GM21515 (cell line): Measurements from ENCODE around the gene TBC1D1.

Experiments used
- ATAC-seq: cut with Tn5 transposase; IDR thresholded peaks from one replicate; pipeline ENCODE4 v1.9.1; 2021; ENCODE audit not compliant: unreplicated experiment

Gene TBC1D1

GRCh38 chr4:38095691-38096090 is 204.8 kb downstream of the TBC1D1 start:
- ATAC-seq: no peak

GRCh38 chr4:38097818-38098217 is 206.9 kb downstream of the TBC1D1 start:
- no peak for ATAC-seq

GRCh38 chr4:38099020-38099600 is 208.2 kb downstream of the TBC1D1 start:
- ATAC-seq: no peak

GRCh38 chr4:38099908-38100407 is 209.1 kb downstream of the TBC1D1 start:
- no peak for ATAC-seq

- ATAC-seq: no peak
These were observed 209.8 kb downstream of the TBC1D1 start for GRCh38 chr4:38100474-38101255.

- no peak for ATAC-seq
These were observed 210.7 kb downstream of the TBC1D1 start for GRCh38 chr4:38101563-38101962.

GRCh38 chr4:38102957-38103588 is 212.2 kb downstream of the TBC1D1 start:
- no peak for ATAC-seq

GRCh38 chr4:38105475-38106220 is 214.8 kb downstream of the TBC1D1 start:
- peak; percentile 89 for ATAC-seq

GRCh38 chr4:38106311-38106710 is 215.4 kb downstream of the TBC1D1 start:
- ATAC-seq: no peak

- no peak for ATAC-seq
These were observed 216.1 kb downstream of the TBC1D1 start for GRCh38 chr4:38106886-38107514.

GRCh38 chr4:38107818-38108217 is 216.9 kb downstream of the TBC1D1 start:
- ATAC-seq: no peak

- ATAC-seq: no peak
These were observed 218.5 kb downstream of the TBC1D1 start for GRCh38 chr4:38109370-38109769.

- ATAC-seq: no peak
These were observed 219.0 kb downstream of the TBC1D1 start for GRCh38 chr4:38109896-38110295.

GRCh38 chr4:38111024-38111423 is 220.1 kb downstream of the TBC1D1 start:
- no peak for ATAC-seq

- no peak for ATAC-seq
These were observed 220.8 kb downstream of the TBC1D1 start for GRCh38 chr4:38111717-38112116.

- ATAC-seq: no peak
These were observed 222.2 kb downstream of the TBC1D1 start for GRCh38 chr4:38113132-38113531.

GRCh38 chr4:38113551-38113950 is 222.7 kb downstream of the TBC1D1 start:
- no peak for ATAC-seq

- no peak for ATAC-seq
These were observed 223.7 kb downstream of the TBC1D1 start for GRCh38 chr4:38114386-38115150.

- ATAC-seq: no peak
These were observed 224.7 kb downstream of the TBC1D1 start for GRCh38 chr4:38115601-38116000.

- ATAC-seq: no peak
These were observed 226.7 kb downstream of the TBC1D1 start for GRCh38 chr4:38117591-38117990.
